HG03135 (cell line): ENCODE data around the gene PDK3.
A peak's percentile ranks its signal among the peaks of the same experiment; 100 is the strongest.

Experiments used
- ATAC-seq: cut with Tn5 transposase; IDR thresholded peaks from one replicate; pipeline ENCODE4 v1.9.1; 2021; ENCODE audit warnings: mild to moderate bottlenecking, moderate library complexity; ENCODE audit not compliant: unreplicated experiment

Gene PDK3

DNA sequence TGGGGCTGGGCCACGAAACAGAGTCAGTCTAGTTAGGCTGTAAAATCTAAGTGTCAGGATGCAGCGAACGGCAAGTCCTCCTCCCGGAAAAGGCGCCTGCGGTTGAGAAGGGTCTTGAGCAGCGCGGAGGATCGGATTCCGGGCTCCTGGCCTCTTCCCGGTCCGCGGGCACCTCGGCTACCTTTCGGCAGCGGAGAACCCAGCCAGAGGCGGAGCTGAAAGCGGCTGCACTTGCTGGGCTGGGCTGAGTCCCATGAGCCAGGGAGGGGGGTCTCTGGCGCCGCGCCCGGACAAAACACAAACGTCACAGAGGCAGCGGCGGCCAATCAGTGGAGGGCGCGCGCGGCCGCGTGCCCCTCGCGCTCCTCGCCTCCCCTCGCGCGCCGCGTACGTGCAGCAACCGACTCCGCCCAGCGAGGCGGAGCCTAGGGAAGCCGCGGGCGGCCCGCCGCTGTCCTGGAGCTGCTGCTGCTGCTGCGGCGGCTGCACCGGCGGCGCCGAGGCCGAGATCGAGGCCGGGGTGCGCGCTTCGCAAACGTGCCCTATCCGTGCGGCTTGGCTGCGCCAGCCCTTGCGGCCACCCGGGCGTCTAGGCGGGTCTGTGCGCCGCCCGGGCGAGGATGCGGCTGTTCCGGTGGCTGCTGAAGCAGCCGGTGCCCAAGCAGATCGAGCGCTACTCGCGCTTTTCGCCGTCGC is at the start of gene PDK3:
TSS of gene PDK3 (plus strand) at position 451 of the 696 bp plus-strand sequence. CDS start at position 621, 170 bp downstream.
- ATAC-seq = peak; percentile 94

GRCh38 chrX:24415921-24416320 is 49.2 kb upstream of the PDK3 start:
- ATAC-seq = no peak

- no peak for ATAC-seq
Observed at GRCh38 chrX:24423960-24424359, 41.1 kb upstream of the PDK3 start.

DNA sequence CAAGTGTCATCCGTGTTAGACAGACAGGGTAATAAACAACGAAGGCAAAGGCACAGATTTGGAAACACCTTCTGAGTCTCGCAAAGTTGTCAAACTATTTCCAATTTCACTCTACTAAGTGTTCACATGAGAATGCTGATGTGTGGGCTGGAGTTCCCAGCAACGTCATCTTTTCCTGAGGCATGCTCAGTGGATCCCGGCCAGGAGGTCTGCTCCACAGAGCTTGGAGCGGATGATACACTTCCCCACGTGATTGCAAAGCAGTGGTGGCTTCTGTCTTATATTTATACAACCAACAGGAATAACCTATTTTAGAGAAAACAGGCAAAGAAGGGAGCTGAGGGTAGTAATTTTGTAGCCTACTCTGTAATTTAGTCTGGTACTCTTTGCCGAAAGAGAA is 40.1 kb upstream of the PDK3 start:
- ATAC-seq = no peak

DNA sequence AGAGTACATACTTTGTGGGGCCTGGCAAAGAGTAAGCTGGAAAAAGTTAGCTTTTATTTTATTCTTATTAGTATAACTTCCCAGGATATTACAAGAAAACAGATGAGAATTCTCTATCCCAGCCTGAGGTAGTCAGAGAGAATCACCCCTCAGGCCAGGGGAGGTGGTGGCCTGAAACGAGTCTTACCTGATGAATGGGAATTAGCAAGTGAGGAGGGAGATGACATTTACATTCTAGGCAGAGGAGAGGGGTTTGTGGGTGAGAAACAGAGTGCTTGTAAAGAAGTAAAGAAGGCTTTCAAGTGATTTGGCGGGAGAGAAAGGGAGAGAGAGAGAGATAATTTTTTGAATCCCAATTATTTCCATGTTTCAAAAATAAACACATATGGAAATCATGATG is 39.3 kb upstream of the PDK3 start:
- no peak for ATAC-seq

DNA sequence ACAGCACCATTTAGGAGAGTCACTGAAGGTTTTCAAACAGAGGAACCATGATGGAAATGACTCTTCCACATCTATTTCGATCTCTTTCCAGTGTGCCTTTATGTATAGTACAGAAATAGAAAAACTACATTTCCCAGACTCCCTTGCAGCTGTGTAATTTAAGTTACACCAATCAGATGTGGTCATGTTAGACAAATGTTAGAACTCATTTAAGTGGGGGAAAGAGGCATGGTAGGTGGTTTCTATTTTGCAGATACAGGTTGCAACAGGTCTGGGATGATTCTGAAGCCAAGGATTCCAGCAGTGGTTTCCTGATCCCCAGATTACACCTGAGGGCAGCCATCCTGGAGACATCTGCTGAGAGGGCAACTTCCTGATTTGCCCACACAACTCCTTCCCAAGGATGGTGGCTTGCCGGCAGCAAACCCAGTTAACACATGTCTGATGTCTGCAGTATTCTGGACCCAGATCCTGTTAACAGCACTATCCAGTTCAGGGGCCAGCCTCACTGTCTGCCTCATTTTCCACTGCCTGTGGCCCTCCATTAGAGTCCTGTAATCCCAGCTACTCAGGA is 38.7 kb upstream of the PDK3 start:
- ATAC-seq = no peak

DNA sequence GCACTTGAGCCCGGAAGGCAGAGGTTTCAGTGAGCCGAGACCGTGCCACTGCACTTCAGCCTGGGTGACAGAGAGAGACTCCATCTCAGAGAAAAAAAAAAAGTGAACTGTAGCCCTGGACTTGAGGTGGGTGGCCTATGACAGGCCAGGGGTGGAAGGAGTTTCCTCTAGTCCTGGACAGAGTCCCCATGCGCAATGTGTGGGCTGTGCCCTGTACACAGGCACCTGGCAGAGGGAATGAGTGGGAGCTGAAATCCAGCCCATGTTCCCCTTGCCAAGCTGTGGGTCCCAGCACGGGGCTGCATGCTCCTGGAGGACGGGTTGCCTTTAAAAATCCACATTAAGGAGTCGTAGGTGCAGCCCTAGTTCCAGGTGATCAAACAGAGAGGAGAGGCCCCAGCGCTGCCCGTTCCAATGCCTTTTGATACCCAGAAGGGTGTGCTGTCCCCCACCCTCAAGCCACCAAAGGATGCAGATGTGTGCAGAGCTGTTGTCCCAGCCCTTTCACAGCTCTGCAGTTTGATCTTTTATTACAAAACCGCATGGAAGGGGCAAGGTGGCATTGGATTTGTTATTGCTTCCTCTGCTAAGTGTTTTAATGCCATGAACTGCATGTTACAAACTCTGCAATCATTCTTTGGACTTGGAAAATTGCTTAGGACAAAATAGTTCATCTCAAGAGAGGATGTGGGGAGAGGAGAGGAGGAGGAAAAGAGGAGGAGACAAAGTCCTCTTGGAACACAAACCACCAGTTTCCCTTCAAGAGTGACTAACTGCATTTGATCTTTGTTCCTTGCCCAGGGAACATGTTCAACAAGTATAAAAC is 38.0 kb upstream of the PDK3 start:
- no peak for ATAC-seq

GRCh38 chrX:24427747-24428019 is 37.4 kb upstream of the PDK3 start:
- no peak for ATAC-seq

- no peak for ATAC-seq
Observed at GRCh38 chrX:24428516-24428915, 36.6 kb upstream of the PDK3 start.

- no peak for ATAC-seq
Observed at GRCh38 chrX:24435060-24435459, 30.0 kb upstream of the PDK3 start.

- ATAC-seq = no peak
Observed at GRCh38 chrX:24443918-24444317, 21.2 kb upstream of the PDK3 start.

DNA sequence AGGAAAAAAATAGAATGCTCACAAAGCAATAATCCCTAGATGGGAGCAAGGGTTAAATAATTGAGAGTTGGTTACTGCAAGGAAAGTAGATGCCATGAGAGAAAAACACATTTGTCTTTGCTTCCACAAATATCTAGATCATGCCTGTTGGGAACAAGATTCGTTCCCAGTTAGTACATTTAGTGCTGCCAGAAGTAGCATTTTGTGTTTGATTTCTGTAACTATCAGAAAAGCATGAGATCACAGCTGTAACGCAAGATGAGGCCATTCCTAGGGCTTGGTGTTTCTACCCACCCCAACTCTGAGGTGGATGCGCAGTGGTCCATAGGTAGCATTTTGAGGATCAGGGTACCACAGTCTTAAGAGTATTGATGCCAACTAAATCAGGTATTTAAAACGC is 20.4 kb upstream of the PDK3 start:
- ATAC-seq = no peak

- no peak for ATAC-seq
Observed at GRCh38 chrX:24448762-24449250, 16.3 kb upstream of the PDK3 start.

DNA sequence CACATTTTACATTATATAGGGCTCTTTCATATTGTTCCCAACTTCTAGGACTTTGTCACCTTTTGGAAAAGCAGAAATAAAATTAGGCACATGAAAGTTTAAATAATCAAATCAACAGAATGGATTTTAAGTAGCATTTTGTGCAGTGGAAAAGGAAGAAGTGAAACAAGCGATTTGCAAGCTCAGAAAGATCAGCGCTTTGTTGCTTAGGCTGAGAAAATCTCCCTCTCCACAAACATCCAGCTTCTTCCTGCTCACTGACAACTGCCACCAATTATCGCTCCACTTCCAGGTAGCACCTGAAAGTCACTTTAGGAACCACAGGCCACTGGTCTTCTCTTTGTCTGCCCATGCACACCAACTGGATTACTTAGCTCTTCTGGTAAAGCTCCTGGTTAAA is 2.0 kb upstream of the PDK3 start:
- ATAC-seq = no peak

DNA sequence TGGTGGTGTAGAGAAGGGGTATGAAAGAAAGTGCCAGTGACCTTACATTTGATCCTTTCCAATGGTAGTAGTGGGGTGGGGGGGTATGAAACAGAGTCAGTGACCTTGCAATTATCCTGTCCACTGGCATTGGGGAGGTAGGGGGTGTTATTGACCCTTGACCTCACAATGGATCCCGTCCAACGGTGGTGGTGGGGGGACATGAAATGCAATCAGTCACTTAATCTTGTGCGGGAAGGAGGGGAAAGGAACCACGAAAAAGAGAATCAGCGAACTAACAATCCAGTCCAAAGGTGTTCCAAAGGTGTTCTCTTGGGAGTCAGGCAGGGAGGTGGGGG is 619 bp upstream of the PDK3 start:
- ATAC-seq = no peak

GRCh38 chrX:24465532-24465865 is 413 bp downstream of the PDK3 start:
- ATAC-seq = peak; percentile 15

- ATAC-seq = no peak
Observed at GRCh38 chrX:24466025-24466424, 939 bp downstream of the PDK3 start.

- ATAC-seq = no peak
Observed at GRCh38 chrX:24468245-24468644, 3.2 kb downstream of the PDK3 start.

GRCh38 chrX:24471808-24472207 is 6.7 kb downstream of the PDK3 start:
- ATAC-seq = no peak

GRCh38 chrX:24475480-24475879 is 10.4 kb downstream of the PDK3 start:
- no peak for ATAC-seq

- ATAC-seq = no peak
Observed at GRCh38 chrX:24478509-24478908, 13.4 kb downstream of the PDK3 start.

- ATAC-seq = peak; percentile 93
Observed at GRCh38 chrX:24479924-24480323, 14.8 kb downstream of the PDK3 start.
